DOHH2 (cell line): Measurements from ENCODE around the gene ZBTB7C.

Source experiments
- H3F3A ChIP-seq: fragments of 200-600 bp; sonication (generic), shearing (Covaris generic); 2 replicates; pipeline ENCODE4 v1.6.0; 2016; ENCODE audit warnings: antibody characterized with exemption, mild to moderate bottlenecking; ENCODE audit not compliant: control insufficient read depth, insufficient read depth
- H3K27ac ChIP-seq: fragments of 200-600 bp; sonication (generic); 2 replicates; pipeline ENCODE4 v1.5.1; 2014; ENCODE audit warnings: low read depth, mild to moderate bottlenecking, low read length, moderate library complexity
- H3K27me3 ChIP-seq: fragments of 200-600 bp; sonication (generic); 2 replicates; pipeline ENCODE4 v1.6.1; 2014; ENCODE audit warnings: mild to moderate bottlenecking, low read length, mixed read lengths; ENCODE audit not compliant: control insufficient read depth
- H3K36me3 ChIP-seq: fragments of 200-600 bp; sonication (generic); 2 replicates; pipeline ENCODE4 v1.6.1; 2014; ENCODE audit warnings: mild to moderate bottlenecking, low read length, moderate library complexity, mixed read lengths; ENCODE audit not compliant: control insufficient read depth
- H3K4me1 ChIP-seq: fragments of 200-600 bp; sonication (generic); 2 replicates; pipeline ENCODE4 v1.6.1; 2014; ENCODE audit warnings: mild to moderate bottlenecking, low read length, mixed read lengths; ENCODE audit not compliant: control insufficient read depth
- H3K4me2 ChIP-seq: fragments of 200-600 bp; sonication (generic); 2 replicates; pipeline ENCODE4 v1.6.0; 2014; ENCODE audit warnings: mild to moderate bottlenecking, low read length, moderate library complexity
- H3K4me3 ChIP-seq: fragments of 200-600 bp; sonication (generic); 2 replicates; pipeline ENCODE4 v1.5.1; 2014; ENCODE audit warnings: mild to moderate bottlenecking, low read length, mixed read lengths
- H3K79me2 ChIP-seq: fragments of 200-600 bp; sonication (generic); 2 replicates; pipeline ENCODE4 v1.6.1; 2014; ENCODE audit warnings: mild to moderate bottlenecking, low read length, mixed read lengths; ENCODE audit not compliant: control insufficient read depth
- H3K9me2 ChIP-seq: fragments of 200-600 bp; sonication (generic); replicated peaks from 2 replicates; pipeline ENCODE4 v1.6.1; 2014; ENCODE audit warnings: mild to moderate bottlenecking, low read length, mixed read lengths; ENCODE audit not compliant: control insufficient read depth
- H3K9me3 ChIP-seq: fragments of 200-600 bp; sonication (generic); 2 replicates; pipeline ENCODE4 v1.6.1; 2014; ENCODE audit warnings: antibody characterized with exemption, low read length, mixed read lengths; ENCODE audit not compliant: control insufficient read depth, insufficient read depth
- H4K20me1 ChIP-seq: fragments of 200-600 bp; sonication (generic); 2 replicates; pipeline ENCODE4 v1.6.0; 2014; ENCODE audit warnings: low read depth, mild to moderate bottlenecking, antibody characterized with exemption, low read length, moderate library complexity; ENCODE audit not compliant: control insufficient read depth, insufficient read depth
- CTCF ChIP-seq: fragments of 200-600 bp; sonication (generic); IDR thresholded peaks from one replicate; pipeline ENCODE4 v1.5.1; 2014; ENCODE audit warnings: antibody characterized with exemption, mild to moderate bottlenecking, low read depth, low read length; ENCODE audit not compliant: poor library complexity, severe bottlenecking
- EZH2phosphoT487 ChIP-seq: fragments of 200-600 bp; sonication (generic); IDR thresholded peaks from 2 replicates; pipeline ENCODE4 v1.6.1; 2017; ENCODE audit warnings: borderline replicate concordance, mild to moderate bottlenecking, antibody characterized with exemption, low read length, moderate library complexity, mixed read lengths

ZBTB7C gene

DNA sequence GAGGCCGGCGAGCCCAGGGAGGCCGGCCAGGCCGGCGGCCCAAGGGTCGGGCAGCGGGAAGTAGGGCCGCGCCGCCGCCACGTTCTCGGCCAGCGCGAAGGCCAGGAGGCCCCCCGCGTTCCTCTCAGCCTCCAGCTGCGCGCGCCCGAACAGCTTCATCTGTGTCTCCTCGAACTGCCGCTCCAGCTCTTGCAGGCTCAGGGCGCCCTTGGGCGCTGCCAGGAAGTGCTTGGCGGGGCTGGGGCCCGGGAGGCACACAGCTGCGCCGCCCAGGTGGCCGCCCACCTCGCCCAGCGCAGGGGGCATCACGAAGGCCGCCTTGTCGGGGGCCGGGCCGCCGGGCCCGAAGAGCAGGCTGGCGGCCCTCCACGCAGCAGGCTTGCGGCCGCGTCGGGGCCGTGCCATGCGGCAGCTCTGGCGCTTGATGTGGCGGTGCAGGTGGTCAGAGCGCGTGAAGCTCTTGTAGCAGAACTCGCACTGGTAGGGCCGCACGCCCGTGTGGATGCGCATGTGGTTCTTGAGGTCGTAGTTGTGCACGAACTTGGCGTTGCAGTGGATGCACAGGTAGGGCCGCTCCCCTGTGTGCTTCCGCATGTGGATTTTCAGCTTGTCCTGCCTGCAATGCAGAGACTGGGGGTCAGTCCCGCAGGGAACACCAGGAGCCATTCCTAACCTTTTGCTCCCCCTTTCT, 379.7 kb downstream of the ZBTB7C start:
- H3K4me3 ChIP-seq: no peak overlapping the region
- no peaks in the 10 kb centered on the region for H4K20me1 ChIP-seq
- H3K9me2 ChIP-seq: no peaks in the 10 kb centered on the region
- no peak for TF ChIP-seq CTCF
- TF ChIP-seq EZH2phosphoT487: no peak
- no peak overlapping the region for H3K4me2 ChIP-seq
- H3K36me3 ChIP-seq: no peaks in the 10 kb centered on the region
- no peaks in the 10 kb centered on the region for H3K79me2 ChIP-seq
- H3K27ac ChIP-seq: no peak overlapping the region
- H3F3A ChIP-seq: no peaks in the 10 kb centered on the region
- no peaks in the 10 kb centered on the region for H3K4me1 ChIP-seq
- H3K9me3 ChIP-seq: no peaks in the 10 kb centered on the region
- no peaks in the 10 kb centered on the region for H3K27me3 ChIP-seq

GRCh38 chr18:48028696-48029095, 380.5 kb downstream of the ZBTB7C start:
- Histone ChIP-seq H3K9me3 (no peaks in the 10 kb centered on the region), H3K79me2 (no peaks in the 10 kb centered on the region), H3K27ac (no peak overlapping the region), H3K4me1 (no peaks in the 10 kb centered on the region), H3F3A (no peaks in the 10 kb centered on the region), H3K27me3 (no peaks in the 10 kb centered on the region), H3K36me3 (no peaks in the 10 kb centered on the region), H3K4me3 (no peak overlapping the region), H4K20me1 (no peaks in the 10 kb centered on the region), H3K4me2 (no peak overlapping the region), H3K9me2 (no peaks in the 10 kb centered on the region)
- TF ChIP-seq EZH2phosphoT487 (no peak), CTCF (no peak)

DNA sequence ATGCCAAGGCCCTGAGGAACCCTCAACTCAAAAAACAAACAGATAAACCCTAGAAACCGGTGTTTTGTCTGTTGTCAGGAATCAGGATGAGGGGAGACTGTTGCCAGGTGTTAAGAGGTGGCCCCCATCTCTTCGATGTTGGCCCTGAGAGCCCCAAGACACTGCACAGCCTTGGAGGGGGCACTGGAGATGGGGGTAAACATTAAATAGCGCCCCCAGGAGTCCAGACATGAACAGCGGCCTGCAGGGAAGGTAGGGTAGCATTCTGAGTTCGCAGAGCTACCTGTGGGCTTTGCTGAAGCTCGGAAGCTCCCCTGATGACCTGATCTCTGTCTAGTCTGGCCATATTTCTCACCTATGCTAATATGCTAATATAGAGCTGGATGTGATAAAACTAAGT, 381.1 kb downstream of the ZBTB7C start:
- H3K36me3 ChIP-seq: no peaks in the 10 kb centered on the region
- no peak overlapping the region for H3K4me2 ChIP-seq
- H3K9me2 ChIP-seq: no peaks in the 10 kb centered on the region
- no peaks in the 10 kb centered on the region for H4K20me1 ChIP-seq
- no peaks in the 10 kb centered on the region for H3F3A ChIP-seq
- TF ChIP-seq CTCF (peak; percentile 23), EZH2phosphoT487 (no peak)
- no peak overlapping the region for H3K27ac ChIP-seq
- no peaks in the 10 kb centered on the region for H3K9me3 ChIP-seq
- H3K27me3 ChIP-seq: no peaks in the 10 kb centered on the region
- H3K79me2 ChIP-seq: no peaks in the 10 kb centered on the region
- H3K4me1 ChIP-seq: no peaks in the 10 kb centered on the region
- no peak overlapping the region for H3K4me3 ChIP-seq
